Activated CD8-positive, alpha-beta T cell treated with anti-CD3 and anti-CD28 coated beads for 36 hours (primary cell): ENCODE measurements around the gene CREB3L1. TPM values are rescaled to one million over a fixed set of nuclear protein-coding genes. Genes with fewer than 3 reads are reported as not detected.
A peak's percentile ranks its signal among the peaks of the same experiment; 100 is the strongest.

Experiments
- ATAC-seq: fragments of 200-7000 bp; cut with Tn5 transposase; one replicate; pipeline ENCODE4 v1.10.0; 2021; ENCODE audit warnings: mild to moderate bottlenecking, moderate library complexity
- CTCF ChIA-PET: fragments of 350-600 bp; sonication (Branson Sonifier 250); formaldehyde crosslinking; loops from one replicate; lab custom pipeline; 2021; ENCODE audit warnings: antibody characterized with exemption; lab: Charles Lee
- POLR2A ChIA-PET: fragments of 350-600 bp; sonication (Branson Sonifier 250); formaldehyde crosslinking; loops from one replicate; lab custom pipeline; 2021; ENCODE audit warnings: antibody characterized with exemption; lab: Charles Lee
- DNase-seq: peaks from one replicate; pipeline ENCODE4 v3.0.0-alpha.2; 2020
- H3K27ac Mint-ChIP-seq: one replicate; pipeline ENCODE4 v1.8.0; 2021; ENCODE audit warnings: mild to moderate bottlenecking, mixed read lengths
- H3K27me3 Mint-ChIP-seq: one replicate; pipeline ENCODE4 v1.8.0; 2021; ENCODE audit warnings: mixed read lengths
- H3K36me3 Mint-ChIP-seq: one replicate; pipeline ENCODE4 v1.8.0; 2021; ENCODE audit warnings: low read depth, mixed read lengths
- H3K4me1 Mint-ChIP-seq: one replicate; pipeline ENCODE4 v1.8.0; 2021; ENCODE audit warnings: low read depth, mixed read lengths
- H3K4me3 Mint-ChIP-seq: one replicate; pipeline ENCODE4 v1.8.0; 2021; ENCODE audit warnings: mild to moderate bottlenecking, moderate library complexity, mixed read lengths
- H3K9me3 Mint-ChIP-seq: one replicate; pipeline ENCODE4 v1.8.0; 2021; ENCODE audit warnings: mixed read lengths
- intact Hi-C: fragments of 100-400 bp; cut with micrococcal nuclease; formaldehyde crosslinking; loops from one replicate; pipeline ENCODE4 v1.10.0; 2022
- total RNA-seq, 2 experiments: library from RNA; stranded (reverse); gene quantifications; one replicate each; pipeline ENCODE4 v1.2.3, GENCODE V29; 2021
- TF ChIP-seq, protein P1 (sequence below): fragments of 200-600 bp; IDR thresholded peaks from one replicate; pipeline ENCODE4 v1.8.0; 2022; ENCODE audit warnings: antibody characterized with exemption, mild to moderate bottlenecking

Gene CREB3L1
- total RNA-seq, 2 experiments from 2014 or later, result not detected

DNA sequence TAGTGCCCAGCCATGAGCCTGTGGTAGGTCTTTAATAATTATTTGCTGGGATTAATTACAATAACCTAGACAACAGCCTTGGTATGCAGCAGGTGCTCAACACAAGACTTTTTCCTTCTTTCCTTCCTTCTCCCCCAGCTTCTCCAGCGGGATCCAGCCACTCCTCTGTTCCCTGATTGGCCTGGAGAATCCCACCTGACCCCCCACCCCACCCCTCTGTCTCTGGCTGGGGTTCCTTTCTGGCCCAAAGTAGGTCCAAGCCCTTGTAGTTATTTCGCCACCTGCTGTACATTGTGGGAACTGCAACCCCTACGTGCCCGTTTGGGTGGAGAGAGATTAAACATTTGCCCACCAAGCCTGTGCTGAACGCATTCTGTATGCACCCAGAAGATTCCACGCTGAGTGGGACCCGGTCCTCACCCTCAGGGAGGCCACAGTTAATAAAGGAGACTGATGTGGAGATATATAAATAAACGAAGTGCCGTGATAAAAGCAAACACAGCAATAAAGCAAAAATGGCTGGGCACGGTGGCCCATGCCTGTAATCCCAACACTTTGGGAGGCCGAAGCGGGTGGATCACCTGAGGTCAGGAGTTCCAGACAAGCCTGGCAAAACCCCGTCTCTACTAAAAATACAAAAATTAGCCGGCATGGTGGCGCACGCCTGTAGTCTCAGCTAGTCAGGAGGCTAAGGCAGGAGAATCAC, 37.7 kb downstream of the CREB3L1 start:
- CTCF ChIA-PET, result interaction anchor here (0.6 to 14.7 kb wide), 27 partner anchors 7 to 443 kb away, joined by 3 to 382 read pairs (median 4); no protein-coding TSS in a partner anchor
- H3K27me3 Mint-ChIP-seq, result no peaks in the 10 kb centered on the region
- peak; percentile 93 for ATAC-seq

DNA sequence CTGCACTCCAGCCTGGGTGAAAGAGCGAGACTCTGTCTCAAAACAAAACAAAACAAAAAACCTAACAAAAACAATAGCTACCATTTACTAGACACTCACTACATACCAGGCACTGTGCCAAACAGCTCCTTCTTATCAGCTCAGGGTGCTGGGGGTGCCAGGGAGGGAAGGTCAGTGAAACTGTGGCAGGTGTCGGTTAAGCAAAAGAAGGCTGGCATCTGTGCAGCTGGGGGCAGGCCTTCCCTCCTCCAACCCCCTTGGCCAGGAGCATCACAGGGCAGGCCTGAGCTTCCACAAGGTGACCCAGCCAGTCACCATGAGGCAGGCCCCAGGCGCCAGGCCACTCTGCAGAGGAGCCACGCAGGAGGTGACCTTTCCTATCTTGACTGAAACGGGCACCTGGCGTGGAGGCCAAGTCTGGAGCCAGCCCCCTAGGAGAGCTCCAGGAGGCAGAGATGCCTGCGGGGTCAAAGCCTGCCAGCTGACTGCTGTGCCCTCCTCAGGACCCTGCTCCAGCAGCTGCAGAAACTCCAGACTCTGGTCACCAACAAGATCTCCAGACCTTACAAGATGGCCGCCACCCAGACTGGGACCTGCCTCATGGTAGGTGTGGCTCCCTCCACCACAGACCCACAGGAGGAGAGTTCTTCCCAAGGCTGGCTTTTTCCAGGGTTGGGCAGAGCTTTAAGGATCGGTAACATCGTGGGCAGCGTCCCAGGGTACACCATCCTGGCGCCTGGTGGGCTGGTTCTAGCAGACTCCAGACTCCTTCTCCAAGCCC, 38.5 kb downstream of the CREB3L1 start:
- H3K4me1 Mint-ChIP-seq, result peaks cover 14% of the 10 kb centered on the region
- CTCF ChIA-PET, result interaction anchor here (0.8 to 14.7 kb wide), 21 partner anchors 8 to 444 kb away, joined by 3 to 382 read pairs (median 4); no protein-coding TSS in a partner anchor
- no peaks in the 10 kb centered on the region for H3K27me3 Mint-ChIP-seq
- TF ChIP-seq, protein P1, sequence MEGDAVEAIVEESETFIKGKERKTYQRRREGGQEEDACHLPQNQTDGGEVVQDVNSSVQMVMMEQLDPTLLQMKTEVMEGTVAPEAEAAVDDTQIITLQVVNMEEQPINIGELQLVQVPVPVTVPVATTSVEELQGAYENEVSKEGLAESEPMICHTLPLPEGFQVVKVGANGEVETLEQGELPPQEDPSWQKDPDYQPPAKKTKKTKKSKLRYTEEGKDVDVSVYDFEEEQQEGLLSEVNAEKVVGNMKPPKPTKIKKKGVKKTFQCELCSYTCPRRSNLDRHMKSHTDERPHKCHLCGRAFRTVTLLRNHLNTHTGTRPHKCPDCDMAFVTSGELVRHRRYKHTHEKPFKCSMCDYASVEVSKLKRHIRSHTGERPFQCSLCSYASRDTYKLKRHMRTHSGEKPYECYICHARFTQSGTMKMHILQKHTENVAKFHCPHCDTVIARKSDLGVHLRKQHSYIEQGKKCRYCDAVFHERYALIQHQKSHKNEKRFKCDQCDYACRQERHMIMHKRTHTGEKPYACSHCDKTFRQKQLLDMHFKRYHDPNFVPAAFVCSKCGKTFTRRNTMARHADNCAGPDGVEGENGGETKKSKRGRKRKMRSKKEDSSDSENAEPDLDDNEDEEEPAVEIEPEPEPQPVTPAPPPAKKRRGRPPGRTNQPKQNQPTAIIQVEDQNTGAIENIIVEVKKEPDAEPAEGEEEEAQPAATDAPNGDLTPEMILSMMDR, result no peak
- H3K36me3 Mint-ChIP-seq, result no peaks in the 10 kb centered on the region
- H3K9me3 Mint-ChIP-seq, result no peaks in the 10 kb centered on the region
- no peak for ATAC-seq
- intact Hi-C loops, result loop anchor here (10.0 kb wide), 1 partner anchor 351 kb away; no protein-coding TSS in a partner anchor
- no peak overlapping the region for H3K27ac Mint-ChIP-seq
- POLR2A ChIA-PET, result interaction anchor here (0.9 kb wide), 1 partner anchor 77 kb away, joined by 7 read pairs; no protein-coding TSS in a partner anchor
- DNase-seq, result no peak
- H3K4me3 Mint-ChIP-seq, result no peak overlapping the region

More for the DNA sequence above, 37.7 kb downstream of the CREB3L1 start:
- DNase-seq, result peak; percentile 90
- TF ChIP-seq, protein P1, result peak; percentile 97
- Mint-ChIP-seq H3K9me3 (no peaks in the 10 kb centered on the region), H3K4me1 (peaks cover 14% of the 10 kb centered on the region), H3K36me3 (no peaks in the 10 kb centered on the region), H3K4me3 (no peak overlapping the region), H3K27ac (no peak overlapping the region)
- POLR2A ChIA-PET, result interaction anchor here (0.7 to 0.9 kb wide), 2 partner anchors 72 to 76 kb away, joined by 4 to 7 read pairs; no protein-coding TSS in a partner anchor
- intact Hi-C loops, result loop anchor here (10.0 kb wide), 1 partner anchor 350 kb away; no protein-coding TSS in a partner anchor

DNA sequence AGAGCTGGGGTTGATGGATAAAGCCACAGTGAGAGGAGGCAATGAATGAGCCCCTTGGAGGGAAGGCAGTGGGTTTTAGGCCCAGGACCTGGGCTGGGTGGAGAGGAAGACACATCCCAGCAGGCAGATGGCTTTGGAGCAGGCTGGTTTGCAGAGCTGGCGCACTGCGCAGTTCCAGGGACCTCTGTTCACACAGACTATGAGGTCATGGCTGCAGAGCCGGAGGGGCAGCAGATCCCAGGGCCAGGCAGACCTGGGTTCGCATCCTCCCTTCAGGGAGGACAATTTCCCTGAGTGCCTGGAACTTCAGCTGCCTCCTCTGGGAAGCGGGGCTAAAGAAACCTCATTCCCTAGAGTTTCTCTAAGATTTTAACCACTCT, 41.6 kb downstream of the CREB3L1 start:
- POLR2A ChIA-PET, result interaction anchor here (1.0 to 2.8 kb wide), 4 partner anchors 12 to 80 kb away, joined by 3 to 11 read pairs (median 8); no protein-coding TSS in a partner anchor
- Mint-ChIP-seq H3K4me3 (no peak overlapping the region), H3K4me1 (peaks cover 14% of the 10 kb centered on the region), H3K9me3 (no peaks in the 10 kb centered on the region), H3K27ac (peak overlapping the region; percentile 84), H3K36me3 (no peaks in the 10 kb centered on the region), H3K27me3 (no peaks in the 10 kb centered on the region)
- no peak for ATAC-seq
- TF ChIP-seq, protein P1, result no peak
- no peak for DNase-seq
- intact Hi-C loops, result loop anchor here (10.0 kb wide), 1 partner anchor 354 kb away; no protein-coding TSS in a partner anchor
- CTCF ChIA-PET, result interaction anchor here (0.8 to 14.7 kb wide), 8 partner anchors 11 to 354 kb away, joined by 3 to 382 read pairs (median 4); partner anchors contain the start of gene CREB3L1

DNA sequence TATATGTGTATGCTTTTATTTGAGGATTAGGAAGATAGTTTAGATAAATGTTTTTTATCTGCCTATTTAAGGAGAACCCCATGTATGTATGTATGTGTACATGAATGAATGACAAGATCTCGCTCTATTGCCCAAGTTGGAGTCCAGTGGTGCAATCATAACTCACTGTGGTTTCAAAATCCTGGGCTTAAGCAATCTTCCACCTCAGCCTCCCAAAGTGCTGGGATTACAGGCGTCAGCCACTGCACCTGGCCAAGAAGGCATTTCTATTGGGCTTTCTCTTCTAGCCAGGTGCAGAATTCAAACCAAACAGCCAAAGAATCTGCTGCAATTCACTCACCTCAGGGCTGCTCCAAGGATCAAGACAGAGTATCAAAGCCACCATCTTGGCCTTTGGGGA, 44.3 kb downstream of the CREB3L1 start:
- TF ChIP-seq, protein P1, result no peak
- ChIA-PET POLR2A (no interaction called here), CTCF (interaction anchor here (1.1 to 2.9 kb wide), 4 partner anchors 9 to 375 kb away, joined by 3 to 10 read pairs (median 7); no protein-coding TSS in a partner anchor)
- H3K27ac Mint-ChIP-seq, result no peak overlapping the region
- no peak overlapping the region for H3K4me3 Mint-ChIP-seq
- intact Hi-C loops, result no loop called here
- ATAC-seq (no peak), DNase-seq (no peak)
- H3K4me1 Mint-ChIP-seq, result peaks cover 11% of the 10 kb centered on the region
- no peaks in the 10 kb centered on the region for H3K36me3 Mint-ChIP-seq
- no peaks in the 10 kb centered on the region for H3K9me3 Mint-ChIP-seq
- no peaks in the 10 kb centered on the region for H3K27me3 Mint-ChIP-seq
